ENCODE data around the gene GP9.

GP9 gene

GRCh38 chr3:129016356-129016719 lies 44.2 kb upstream of the GP9 start:
- H3K36me3 ChIP-seq = no peaks in the 10 kb centered on the region
- no peak overlapping the region for H3K27ac ChIP-seq
- no peak overlapping the region for H3K4me3 ChIP-seq (ENCODE audit: low read depth, low read length)
- no peaks in the 10 kb centered on the region for H3K9me3 ChIP-seq (ENCODE audit: severe bottlenecking)
- no peaks in the 10 kb centered on the region for H3K27me3 ChIP-seq (ENCODE audit: insufficient read depth, low read depth, severe bottlenecking)
- peak; percentile 54 for DNase-seq
- TF ChIP-seq, protein P1, sequence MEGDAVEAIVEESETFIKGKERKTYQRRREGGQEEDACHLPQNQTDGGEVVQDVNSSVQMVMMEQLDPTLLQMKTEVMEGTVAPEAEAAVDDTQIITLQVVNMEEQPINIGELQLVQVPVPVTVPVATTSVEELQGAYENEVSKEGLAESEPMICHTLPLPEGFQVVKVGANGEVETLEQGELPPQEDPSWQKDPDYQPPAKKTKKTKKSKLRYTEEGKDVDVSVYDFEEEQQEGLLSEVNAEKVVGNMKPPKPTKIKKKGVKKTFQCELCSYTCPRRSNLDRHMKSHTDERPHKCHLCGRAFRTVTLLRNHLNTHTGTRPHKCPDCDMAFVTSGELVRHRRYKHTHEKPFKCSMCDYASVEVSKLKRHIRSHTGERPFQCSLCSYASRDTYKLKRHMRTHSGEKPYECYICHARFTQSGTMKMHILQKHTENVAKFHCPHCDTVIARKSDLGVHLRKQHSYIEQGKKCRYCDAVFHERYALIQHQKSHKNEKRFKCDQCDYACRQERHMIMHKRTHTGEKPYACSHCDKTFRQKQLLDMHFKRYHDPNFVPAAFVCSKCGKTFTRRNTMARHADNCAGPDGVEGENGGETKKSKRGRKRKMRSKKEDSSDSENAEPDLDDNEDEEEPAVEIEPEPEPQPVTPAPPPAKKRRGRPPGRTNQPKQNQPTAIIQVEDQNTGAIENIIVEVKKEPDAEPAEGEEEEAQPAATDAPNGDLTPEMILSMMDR (IDR thresholded peaks at IDR 0.05; ENCODE audit: low read depth, low read length) = peak; percentile 34

DNA sequence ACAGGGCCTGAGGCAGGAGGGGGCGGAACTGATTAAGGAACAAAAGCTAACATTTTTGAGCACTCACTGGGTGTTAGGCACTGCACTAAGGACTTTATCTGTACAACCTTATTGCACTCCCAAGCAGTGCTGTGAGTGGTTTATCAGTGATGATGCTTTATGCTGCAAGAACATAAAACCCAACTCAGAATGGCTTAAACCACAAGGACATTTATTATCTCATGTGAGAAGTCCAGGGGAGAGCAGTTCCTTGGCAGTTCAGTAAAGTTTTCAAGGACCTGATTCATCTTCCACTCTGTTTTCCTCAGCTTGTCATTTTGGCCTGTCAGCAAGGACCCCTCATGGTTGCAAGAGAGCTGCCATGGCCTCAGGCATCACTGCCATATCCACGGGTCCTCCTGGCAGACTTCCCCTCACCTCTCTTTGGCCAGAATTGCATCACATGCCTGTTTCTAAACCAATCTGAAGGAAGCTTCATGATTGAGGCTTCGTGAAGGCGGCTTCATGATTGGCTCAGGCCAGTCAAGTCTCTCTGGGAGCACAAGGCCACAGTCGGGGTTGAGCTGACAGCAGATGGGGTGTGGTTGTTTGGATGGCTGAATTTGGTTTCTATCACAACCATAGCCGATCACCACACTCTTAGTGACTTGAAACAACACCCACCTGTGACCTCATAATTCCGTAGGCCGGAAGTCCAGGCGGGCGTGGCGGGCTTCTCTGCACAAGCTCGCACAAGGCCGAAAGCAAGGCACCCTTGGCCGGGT lies 43.7 kb upstream of the GP9 start:
- H3K27ac ChIP-seq = no peak overlapping the region
- DNase-seq = no peak
- no peaks in the 10 kb centered on the region for H3K36me3 ChIP-seq
- no peaks in the 10 kb centered on the region for H3K9me3 ChIP-seq (ENCODE audit: severe bottlenecking)
- H3K4me3 ChIP-seq (ENCODE audit: low read depth, low read length) = no peak overlapping the region
- TF ChIP-seq, protein P1 (IDR thresholded peaks at IDR 0.05; ENCODE audit: low read depth, low read length) = no peak
- H3K27me3 ChIP-seq (ENCODE audit: insufficient read depth, low read depth, severe bottlenecking) = no peaks in the 10 kb centered on the region

DNA sequence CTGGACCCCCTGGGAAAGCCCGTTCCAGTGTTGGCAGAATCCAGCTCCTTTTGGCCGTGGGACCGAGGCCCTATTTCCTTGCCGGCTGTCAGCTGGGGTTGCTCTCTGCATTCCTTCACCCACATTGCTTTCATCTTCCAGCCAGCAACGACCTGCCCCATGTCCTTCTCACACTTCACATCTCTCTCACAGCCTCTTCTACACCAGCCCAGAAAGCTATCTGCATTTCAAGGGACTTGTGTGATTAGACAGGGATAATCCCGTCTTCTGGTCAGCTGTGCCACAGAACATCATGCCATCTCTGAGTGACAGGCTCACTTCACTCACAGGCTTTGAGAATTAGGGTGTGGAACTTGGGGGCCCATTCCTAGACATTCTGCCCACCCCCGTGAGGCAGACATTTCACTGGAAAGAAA lies 43.1 kb upstream of the GP9 start:
- H3K4me3 ChIP-seq (ENCODE audit: low read depth, low read length) = no peak overlapping the region
- no peak overlapping the region for H3K27ac ChIP-seq

GRCh38 chr3:129018271-129018670 lies 42.3 kb upstream of the GP9 start:
- Histone ChIP-seq H3K27me3 (ENCODE audit: insufficient read depth, low read depth, severe bottlenecking) (no peaks in the 10 kb centered on the region), H3K4me3 (ENCODE audit: low read depth, low read length) (no peak overlapping the region), H3K27ac (no peak overlapping the region), H3K9me3 (ENCODE audit: severe bottlenecking) (no peaks in the 10 kb centered on the region), H3K36me3 (no peaks in the 10 kb centered on the region)
- no peak for DNase-seq
- TF ChIP-seq, protein P1 (IDR thresholded peaks at IDR 0.05; ENCODE audit: low read depth, low read length) = no peak

More for the DNA sequence above, 43.1 kb upstream of the GP9 start:
- no peak for DNase-seq
- no peaks in the 10 kb centered on the region for H3K27me3 ChIP-seq (ENCODE audit: insufficient read depth, low read depth, severe bottlenecking)
- H3K9me3 ChIP-seq (ENCODE audit: severe bottlenecking) = no peaks in the 10 kb centered on the region
- H3K36me3 ChIP-seq = no peaks in the 10 kb centered on the region
- TF ChIP-seq, protein P1 (IDR thresholded peaks at IDR 0.05; ENCODE audit: low read depth, low read length) = no peak

DNA sequence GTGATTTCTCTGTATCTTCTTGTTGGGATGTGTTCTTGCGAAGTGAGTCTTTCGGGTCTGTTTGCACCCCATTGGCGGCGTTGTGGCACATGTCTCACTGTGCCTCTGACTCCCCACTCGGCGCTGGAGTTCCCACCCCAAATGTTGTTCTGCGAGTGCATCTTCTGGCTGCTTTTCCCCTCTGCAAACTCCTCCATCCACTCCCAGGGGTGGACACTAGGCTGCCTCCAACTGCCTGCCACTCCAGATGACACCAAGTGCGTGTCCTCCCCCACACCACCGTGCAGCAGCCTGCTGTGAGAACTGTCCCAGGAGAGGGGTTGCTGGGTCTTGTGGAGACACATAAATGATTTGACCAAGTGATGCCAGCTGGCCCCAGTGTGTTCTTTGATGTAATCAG lies 41.8 kb upstream of the GP9 start:
- DNase-seq = no peak
- Histone ChIP-seq H3K27me3 (ENCODE audit: insufficient read depth, low read depth, severe bottlenecking) (no peaks in the 10 kb centered on the region), H3K36me3 (no peaks in the 10 kb centered on the region), H3K4me3 (ENCODE audit: low read depth, low read length) (no peak overlapping the region), H3K27ac (no peak overlapping the region), H3K9me3 (ENCODE audit: severe bottlenecking) (no peaks in the 10 kb centered on the region)
- TF ChIP-seq, protein P1 (IDR thresholded peaks at IDR 0.05; ENCODE audit: low read depth, low read length) = no peak

GRCh38 chr3:129019266-129019665 lies 41.3 kb upstream of the GP9 start:
- no peak overlapping the region for H3K27ac ChIP-seq
- TF ChIP-seq, protein P1 (IDR thresholded peaks at IDR 0.05; ENCODE audit: low read depth, low read length) = no peak
- no peaks in the 10 kb centered on the region for H3K27me3 ChIP-seq (ENCODE audit: insufficient read depth, low read depth, severe bottlenecking)
- H3K36me3 ChIP-seq = no peaks in the 10 kb centered on the region
- H3K9me3 ChIP-seq (ENCODE audit: severe bottlenecking) = no peaks in the 10 kb centered on the region
- no peak overlapping the region for H3K4me3 ChIP-seq (ENCODE audit: low read depth, low read length)
- DNase-seq = no peak
